Left kidney (tissue), 2 donors: ENCODE results near the gene TRIM45. TPM values are rescaled to one million over a fixed set of nuclear protein-coding genes. Genes with fewer than 3 reads are reported as not detected.
"Not testable (repeated sequence)": the region's sequence is repeated elsewhere in the genome, so short reads cannot be mapped to it uniquely, and the experiment has no call there.

Experiments used
- DNase-seq: peaks from one replicate; pipeline ENCODE4 v3.0.0-alpha.2; 2013
- polyA plus RNA-seq: library from polyadenylated mRNA; unstranded; fragments of 120-200 nt; gene quantifications from one replicate; pipeline ENCODE4 v1.2.1, GENCODE V29; 2013; ENCODE audit not compliant: insufficient read length

The TRIM45 gene
- polyA plus RNA-seq, 1 donor, result 29.5 TPM

DNA sequence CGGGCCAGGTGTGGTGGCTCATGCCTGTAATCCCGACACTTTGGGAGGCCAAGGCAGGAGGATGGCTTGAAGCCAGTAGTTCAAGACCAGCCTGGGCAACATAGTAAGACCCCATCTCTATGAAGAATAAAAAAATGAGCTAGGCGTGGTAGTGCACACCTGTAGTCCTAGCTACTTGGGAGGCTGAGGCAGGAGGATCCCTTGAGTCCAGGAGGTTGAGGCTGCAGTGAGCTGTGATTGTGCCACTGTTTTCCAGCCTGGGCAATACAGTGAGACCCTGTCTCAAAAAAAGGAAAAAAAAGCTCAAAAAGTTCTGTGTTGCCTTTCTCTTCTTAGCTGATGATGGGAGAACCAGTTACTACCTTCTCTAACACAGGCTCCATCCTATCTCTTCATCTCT is 19.7 kb downstream of the TRIM45 start:
- not testable (repeated sequence) for DNase-seq

DNA sequence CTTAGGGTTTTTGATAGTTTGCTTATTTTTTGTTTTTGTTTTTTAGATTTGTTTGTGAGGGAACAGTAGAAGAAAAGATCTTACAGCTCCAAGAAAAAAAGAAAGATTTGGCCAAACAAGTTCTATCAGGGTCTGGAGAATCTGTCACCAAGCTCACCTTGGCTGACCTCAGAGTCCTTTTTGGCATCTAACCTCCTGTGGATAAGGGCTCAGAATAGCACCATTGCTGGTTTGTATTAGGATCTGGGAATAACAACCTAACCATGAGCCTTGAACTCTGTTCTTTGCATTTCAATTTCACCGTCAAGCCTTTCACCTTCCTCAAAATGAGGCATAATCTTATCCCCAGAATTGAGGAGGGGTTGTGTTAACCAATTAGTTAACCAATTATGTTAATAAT is 20.2 kb downstream of the TRIM45 start:
- no peak for DNase-seq

DNA sequence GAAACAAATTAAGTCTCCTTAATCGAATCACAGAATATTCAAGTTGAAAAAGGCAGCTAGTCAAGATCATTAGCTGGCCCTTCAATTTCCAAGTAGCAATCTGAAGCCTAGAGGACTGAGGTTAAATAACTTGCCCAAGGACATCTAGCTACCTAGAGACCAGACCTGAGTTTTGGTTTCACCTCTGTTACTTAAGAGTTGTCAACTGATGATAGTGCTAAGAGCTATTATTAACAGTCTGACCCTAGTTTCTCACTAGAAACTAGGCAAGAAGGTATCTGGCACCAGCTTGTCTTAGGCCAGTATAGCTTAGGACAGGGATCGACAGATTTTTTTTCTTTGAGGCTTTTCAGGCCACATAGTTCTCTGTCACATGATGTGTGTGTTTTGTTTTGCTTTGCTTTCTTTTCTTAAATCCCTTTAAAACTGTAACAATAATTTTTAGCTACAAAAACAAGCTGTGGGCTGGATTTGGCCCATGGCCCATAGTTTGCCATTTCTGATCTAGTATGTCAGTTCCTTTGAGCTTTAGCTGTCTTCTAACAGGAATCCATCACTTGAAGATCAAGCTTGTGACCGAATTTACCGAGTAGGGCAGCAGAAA is 23.2 kb downstream of the TRIM45 start:
- DNase-seq, result no peak

DNA sequence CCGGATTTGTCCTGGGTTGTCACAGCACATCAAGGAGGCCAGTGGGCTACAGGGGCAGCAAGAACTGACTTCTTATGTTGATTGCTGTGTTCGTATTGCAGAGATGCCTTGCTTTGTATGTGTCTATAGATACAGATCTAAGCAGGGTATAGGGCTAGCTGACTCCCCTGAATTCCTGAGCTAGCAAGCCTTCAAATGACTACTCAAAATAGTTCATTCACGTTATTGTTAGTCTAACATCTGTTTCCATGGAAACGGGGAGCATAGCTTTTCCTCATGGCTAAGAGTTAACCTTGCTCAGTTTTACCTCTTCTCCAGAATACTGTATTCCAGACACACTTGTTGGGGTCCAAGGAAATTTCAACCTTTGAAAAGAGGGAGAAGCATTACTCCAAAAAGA is 24.1 kb downstream of the TRIM45 start:
- DNase-seq, result no peak

DNA sequence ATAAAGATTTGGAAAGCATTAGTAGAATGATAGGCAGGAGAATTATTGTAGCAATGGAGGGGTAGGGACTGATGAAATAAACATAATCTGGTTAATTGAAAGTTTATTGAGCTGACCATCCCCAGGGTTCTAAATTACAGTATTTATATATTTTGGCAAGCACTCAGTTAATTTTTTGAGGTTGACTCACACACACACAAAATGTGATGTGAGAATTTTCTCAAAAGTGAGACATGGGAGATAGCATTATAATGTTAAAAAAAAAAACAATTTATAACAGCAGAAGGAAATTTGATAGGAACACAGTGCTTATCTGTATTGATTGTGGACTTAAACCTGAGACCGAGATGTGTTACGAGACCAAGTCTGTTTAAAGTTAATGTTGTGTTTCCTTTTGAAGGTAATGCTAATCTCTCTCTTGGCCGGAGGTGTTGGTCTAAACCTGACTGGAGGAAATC is 24.6 kb downstream of the TRIM45 start:
- DNase-seq, result no peak

DNA sequence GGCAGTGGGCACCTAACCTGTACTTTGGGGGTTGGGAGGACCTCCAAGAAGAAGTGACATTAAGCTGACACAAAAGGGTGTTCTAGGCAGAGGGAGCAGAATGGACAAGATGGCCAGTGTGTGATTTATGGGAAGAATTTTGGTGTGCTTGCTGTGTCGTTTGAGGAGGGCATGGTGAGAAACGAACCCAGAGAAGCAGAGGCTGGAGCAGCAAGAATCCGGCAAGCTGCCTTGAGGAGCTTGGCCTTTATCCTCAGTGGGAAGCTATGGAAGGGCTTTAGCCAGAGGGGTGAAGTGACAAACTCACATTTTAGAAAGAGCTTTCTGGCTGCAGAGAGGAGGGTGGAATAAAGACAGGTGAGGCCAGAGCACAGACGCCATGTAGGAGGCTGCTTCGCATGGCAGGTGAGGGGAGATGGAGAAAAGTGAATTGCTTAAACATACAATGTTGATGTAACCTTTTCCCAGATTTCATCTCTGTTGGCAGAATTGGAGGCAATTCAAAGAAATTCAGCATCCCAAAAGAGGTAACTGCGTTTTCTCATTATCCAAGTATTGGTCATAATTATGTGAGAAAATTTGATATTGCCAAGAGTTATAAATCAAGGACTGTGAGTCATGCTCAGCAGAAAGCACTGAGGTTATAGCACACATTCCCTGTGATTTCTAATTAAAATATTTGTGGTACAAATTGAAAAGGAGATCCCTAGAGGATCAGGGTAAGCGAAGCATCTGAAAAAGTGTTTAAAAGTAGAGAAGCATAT is 26.5 kb downstream of the TRIM45 start:
- no peak for DNase-seq

DNA sequence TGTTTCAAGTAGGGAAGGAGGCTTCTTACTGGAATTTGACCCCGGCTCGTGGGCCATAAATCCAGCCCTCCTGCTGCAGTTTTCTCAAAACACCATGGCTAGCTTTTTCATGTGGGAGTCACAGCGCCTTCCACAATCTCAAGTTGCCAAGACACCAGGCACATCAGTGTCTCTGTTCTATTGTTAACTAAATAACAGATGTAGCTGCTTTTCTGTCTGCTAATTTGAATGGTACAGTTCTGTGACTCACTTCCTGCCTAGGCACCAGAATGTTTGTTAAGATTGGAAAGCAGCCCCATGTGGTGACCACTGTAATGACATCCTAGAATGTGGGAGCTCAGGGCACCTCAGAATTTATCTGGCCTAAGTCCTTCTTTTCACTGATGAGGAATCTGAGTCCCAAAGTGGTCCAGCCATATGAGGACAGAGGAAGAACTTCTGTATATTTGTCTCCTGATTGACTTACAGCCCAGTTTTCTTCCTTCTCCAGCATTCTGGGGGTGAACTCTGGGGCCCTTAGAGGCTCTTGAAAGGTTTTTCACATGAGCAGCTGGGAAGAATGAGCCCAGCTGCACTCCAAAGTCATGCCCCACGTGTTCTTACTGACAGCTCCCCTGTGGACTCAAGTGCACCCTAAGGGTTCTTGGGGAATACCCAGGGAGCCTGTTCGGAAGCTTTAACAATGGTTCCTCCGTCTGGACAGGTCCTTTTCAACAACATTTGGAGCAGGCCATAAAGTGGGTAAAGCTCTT is 27.5 kb downstream of the TRIM45 start:
- peak; percentile 59 for DNase-seq

DNA sequence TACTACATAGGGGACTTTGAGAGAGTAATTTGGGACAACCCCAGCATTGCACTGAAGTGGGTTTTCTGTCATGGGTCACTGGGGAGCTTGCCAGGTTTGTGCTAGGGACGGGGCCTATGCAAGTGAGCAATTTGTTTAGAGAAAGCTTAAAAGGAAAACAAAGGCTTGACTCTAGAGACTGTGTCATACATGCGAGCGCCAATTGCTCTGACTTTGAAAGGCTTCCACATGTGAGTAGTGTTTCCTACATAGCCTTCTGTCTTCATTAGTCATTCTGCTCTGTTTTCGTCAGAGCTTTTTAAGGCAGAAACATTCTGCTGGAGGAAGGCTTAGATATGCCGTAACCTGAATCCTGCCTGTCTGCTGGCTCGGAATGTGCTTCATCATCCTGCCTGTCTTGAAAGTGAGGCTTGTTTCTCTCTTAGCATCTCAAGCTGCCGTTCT is 28.4 kb downstream of the TRIM45 start:
- DNase-seq, result peak; percentile 47

DNA sequence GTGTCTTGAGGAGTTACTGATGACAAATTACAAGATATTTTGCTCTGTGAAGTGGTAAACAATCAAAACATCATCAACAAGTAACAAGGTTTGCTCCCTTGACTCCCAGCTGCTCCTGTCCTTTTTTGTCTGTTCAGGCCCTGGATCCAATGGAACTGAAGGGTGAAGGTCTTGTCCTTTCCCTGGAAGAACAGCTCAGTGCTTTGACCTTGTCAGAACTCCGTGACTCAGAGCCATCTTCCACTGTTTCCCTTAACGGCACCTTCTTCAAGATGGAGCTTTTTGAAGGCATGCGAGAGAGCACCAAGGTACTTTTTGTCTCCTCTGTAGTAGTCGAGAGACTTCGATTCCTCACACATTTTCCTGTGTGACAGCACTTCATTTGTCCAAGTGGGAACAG is 29.0 kb downstream of the TRIM45 start:
- DNase-seq, result no peak

DNA sequence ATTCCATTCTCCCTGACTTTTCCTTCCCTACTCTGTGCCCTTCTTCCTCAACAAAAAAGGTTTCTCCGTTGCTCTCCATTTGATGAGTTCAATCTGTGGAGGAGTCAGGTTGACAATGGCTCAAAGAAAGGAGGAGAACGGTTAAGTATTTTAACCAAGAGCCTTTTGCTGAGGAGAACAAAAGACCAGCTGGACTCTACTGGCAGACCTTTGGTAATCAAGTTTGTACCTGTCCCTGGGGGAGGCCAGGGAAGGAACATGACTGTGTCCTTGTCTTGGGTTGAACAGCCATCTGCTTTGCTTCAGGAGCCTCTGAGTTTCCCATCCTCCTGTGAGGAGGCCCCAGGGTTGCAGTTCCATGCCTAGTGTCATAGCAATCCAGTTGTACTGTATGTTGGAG is 31.6 kb downstream of the TRIM45 start:
- DNase-seq, result no peak

DNA sequence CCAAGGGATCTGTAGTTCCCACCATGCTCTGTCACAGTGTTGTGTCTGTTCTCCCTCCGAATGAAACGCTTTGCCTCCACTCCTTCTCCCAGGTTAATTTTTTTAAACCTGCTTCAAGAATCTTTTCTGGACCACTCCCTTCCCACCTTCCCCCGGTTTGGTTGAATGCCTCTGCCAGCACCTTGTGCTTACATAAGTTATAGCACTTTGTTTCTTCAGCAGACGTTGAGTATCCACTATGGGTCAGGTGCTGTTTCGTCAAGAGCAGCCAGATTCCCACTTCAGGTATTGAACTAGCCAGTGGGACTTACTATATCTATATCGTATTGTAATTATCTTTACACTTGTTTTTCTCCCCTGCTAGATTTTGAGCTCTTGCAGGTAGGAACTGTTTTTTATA is 33.9 kb downstream of the TRIM45 start:
- no peak for DNase-seq

DNA sequence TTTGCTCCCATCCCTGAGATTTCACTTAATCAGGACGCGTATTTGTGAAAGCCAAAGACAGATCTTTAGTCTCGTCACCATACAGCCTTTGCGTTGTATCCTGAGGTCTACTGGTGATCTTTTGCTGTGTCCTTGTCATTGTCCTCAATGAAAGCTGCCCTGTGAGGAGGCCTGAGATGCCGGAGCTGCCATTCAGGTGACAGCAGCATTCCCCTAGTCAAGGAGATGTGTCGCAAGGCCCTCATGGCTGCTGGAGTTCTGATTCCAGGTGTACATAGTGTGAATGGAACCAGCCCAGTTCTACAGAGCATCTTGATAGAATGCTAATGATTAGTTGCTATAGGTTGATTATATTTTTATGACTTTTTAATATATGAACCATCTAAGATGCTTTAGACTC is 37.3 kb downstream of the TRIM45 start:
- no peak for DNase-seq

DNA sequence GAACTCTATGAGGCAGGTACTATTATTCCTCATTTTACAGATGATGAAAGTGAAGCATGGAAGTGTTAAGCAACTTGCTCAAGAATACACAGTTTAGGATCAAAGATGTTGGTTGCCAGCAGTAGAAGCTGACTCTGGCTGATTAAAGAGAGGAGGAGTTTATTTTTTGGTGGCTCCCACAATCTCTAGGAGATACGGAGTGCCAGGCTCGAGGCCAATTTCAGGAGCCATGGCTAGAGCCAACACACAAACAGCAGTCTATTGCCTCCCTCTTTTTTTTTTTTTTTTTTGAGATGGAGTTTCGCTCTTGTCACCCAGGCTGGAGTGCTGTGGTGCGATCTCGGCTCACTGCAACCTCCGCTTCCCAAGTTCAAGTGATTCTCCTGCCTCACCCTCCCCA is 41.8 kb downstream of the TRIM45 start:
- no peak for DNase-seq

DNA sequence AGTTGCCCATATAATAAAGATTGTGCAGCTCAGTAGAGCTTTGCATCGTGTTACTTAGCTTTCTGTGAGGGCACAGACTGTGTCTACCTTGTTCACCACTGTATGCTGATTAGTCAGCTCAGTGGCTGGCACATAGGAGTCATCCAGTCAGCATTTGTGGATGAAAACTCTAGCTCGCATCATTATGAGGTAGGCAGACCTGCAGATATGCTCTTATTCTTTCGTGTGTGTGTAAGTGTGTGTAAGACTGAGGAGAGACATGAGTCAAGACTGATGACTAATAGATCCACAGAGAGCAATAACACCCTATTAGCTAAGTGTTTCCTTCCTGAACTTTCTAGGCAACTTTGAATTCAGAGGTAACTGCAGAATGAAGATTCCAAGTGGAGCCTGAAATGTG is 44.3 kb downstream of the TRIM45 start:
- no peak for DNase-seq

DNA sequence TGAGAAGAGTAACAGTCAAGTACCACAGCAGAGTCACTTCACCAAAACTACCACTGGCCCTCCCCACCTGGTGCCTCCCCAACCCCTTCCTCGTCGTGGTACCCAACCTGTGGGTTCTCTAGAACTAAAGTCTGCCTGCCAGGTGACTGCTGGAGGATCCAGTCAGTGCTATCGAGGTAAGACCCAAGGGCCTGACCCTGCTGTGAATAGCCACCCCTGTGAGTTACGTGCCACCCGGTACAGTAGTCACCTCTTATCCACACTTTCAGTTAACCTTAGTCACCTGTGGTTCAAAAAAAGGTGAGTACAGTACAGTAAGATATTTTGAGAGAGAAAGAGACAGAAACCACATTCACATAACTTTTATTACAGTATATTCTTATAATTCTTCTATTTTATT is 44.9 kb downstream of the TRIM45 start:
- no peak for DNase-seq

DNA sequence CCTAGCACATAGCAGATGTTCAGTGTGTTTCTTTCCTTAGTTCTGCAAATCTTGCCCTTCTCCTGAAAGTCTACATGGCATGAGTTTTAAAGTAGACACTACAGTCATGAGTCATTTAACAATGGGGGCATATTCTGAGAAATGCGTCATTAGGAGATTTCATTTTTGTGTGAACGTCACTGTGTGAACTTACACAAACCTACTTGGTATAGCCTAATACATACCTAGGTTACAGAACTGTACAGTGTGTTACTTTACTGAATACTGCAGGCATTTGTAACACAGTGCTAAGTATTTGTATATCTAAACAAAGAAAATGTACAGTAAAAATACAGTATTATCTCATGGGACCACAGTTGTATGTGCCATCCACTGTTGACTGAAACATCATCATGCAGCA is 51.4 kb downstream of the TRIM45 start:
- no peak for DNase-seq

DNA sequence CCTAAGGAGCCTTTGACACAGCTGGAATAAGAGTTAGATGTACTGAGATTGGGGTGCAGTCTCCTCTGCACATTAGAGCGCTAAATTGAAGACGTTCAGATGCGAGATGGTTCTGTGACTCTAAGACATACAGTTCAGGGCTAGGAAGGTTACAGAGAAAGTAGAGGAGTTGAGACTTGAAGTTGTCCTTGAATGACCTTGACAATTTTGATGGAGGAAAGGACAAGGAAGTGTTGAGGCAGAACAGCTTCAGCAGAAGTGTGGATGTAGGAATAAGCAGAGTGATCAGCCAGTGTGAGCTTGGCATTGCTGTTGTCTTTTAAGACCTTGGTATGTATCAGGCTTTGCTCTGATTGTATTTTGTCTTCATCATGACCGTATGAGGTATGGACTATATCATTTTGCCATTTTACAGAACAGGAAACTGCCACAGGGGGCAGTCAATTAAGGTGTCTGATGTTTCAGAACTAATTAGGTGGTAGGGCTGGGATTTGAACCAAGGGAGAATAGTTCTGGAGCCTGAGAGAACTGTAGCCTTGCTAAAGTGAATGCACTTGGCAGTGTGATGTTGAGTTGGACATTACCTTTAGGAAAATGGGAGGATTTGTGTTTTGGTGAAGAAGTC is 52.2 kb downstream of the TRIM45 start:
- DNase-seq, result no peak

DNA sequence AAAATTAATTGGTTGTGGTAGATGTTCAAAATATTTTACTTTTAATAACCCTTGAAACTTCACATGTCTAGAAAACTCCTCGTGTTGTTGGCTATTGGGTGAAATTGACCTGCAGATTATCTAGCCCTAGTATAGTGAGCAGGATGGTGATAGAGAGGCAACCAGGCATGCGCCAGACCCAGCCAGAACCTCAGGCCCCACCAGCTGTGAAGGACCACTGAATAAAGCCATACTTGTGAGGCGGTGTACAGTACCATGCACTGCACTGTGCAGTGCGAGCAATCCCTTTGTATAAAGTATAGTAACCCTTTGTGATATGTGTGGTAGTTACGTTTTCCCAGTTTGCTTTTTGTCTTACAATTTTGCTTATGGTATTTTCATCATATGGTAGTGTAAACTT is 53.0 kb downstream of the TRIM45 start:
- DNase-seq, result no peak

DNA sequence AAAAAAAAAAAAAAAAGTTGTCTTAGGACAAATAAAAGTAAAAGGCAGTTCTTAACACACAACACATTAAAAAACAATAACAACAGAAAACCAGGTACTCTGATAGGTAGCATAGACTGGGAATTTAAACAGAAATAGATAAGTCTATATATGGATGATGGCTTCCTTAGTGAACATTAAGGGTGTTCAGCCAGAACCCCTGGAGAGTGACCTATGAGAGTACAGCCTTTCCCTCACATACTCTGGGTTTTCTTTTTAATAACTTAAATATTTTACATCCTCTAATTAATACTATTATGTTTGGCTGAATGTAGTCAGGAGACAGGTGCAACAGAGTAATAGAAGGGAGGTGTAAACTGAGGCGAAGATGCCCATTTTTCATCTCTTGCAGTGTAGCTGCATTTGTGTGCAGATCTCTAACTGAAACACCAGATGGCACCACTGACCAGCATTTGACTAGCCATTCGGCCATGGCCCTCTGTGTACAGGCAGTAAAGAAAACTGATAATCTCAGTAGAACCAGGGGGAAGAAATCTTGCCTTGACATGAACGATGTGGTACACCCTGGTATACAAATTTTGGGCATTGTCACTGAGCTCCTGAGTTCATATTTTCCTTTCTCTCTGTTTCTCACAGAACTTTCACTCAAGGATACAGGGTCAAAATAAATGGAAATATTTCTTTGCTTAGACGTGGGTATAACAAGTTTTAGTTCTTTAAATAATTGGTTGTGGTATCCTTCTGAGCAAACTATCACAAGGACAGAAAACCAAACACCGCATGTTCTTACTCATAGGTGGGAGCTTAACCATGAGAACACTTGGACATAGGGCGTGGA is 53.8 kb downstream of the TRIM45 start:
- peak; percentile 28 for DNase-seq

DNA sequence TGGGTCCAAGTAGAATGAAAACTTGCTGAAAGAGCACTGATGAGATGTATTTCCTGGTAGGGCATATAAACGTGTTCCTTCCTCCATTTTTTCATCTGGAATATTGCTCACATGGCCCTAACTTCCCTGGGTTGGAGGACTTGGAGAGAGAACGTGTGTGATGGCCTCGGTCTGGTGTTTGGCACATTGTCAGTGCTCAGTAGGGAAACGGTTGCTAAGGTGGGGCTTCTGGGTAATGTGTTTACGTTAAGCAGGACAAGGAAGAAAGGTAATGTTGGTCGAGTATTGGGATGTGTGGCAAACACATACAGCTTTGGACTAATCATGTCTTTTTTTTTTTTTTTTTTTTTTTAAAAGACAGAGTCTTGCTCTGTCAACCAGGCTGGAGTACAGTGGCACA is 55.2 kb downstream of the TRIM45 start:
- DNase-seq, result no peak

DNA sequence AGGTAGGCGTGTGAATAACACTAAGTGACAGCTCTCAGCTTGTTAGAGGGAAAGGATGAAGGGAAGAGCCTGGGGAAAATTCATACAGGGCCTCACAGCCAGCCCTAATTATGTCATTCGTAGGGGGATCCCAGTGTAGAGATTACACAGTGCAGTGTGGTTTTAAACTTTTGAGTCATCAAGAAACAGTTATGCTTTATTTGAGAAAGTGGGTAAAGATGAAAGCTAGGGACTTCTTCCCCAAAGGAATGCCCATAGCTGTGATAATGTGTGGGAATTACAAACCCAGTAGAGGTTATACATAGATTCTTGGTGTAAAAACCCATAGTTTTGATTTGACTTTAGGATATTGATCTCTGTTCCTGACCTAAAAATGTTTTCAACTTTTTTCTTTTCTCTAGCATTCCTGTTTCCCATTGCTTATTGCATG is 59.5 kb downstream of the TRIM45 start:
- no peak for DNase-seq
